ENCODE measurements around the gene LUC7L3.
A peak's percentile ranks its signal among the peaks of the same experiment; 100 is the strongest.

The LUC7L3 gene

DNA sequence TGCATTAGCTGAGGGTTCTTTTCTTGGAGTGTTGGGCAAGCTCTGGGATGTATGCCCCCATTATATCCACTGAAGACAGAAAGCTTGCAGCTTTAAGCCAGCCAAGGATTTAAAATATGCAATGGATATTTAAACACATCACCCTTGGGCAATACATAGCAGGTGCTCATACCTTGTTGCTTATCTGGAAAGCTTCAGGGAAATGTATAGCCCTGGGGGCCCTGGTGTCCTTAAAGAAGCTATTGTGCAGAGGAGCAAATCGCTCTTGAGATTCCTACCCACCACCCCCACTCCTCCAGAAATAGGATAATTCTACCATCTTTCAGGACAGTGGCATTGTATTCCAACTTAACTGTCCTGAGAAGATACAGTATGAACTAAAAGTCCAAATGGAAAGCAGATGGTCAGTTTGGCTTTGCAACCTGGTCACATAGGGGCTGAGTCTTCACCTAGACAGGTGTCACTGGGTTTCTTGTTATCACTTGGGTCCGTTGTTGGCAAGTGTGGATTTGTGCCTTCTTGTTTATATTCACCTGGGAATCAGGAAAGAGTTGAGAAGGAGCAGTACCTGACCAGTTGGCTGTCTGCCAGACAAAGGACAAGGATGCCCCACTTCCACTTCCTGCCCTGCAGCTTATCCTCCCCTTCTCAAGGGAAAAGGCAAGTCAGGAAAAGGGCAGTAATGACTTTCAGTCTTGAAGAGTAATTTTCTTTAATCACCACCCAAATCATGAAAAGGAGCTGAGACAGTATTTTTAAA is 44.5 kb downstream of the LUC7L3 start:
- Histone ChIP-seq H3K4me1 (ENCODE audit: control insufficient read depth, insufficient read depth, low read depth, low read length) (no peaks in the 10 kb centered on the region), H2AFZ (ENCODE audit: low read depth, low read length) (no peak overlapping the region), H4K91ac (ENCODE audit: low read length) (no peak overlapping the region), H3K27me3 (ENCODE audit: control insufficient read depth in 1 of 2, insufficient read depth in 1 of 2, low read length in 2 of 2) (no peaks in the 10 kb centered on the region), H3K9ac (ENCODE audit: low read length) (peak overlapping the region; percentile 87), H3K18ac (ENCODE audit: low read depth in 1 of 2, low read length in 2 of 2) (no peak overlapping the region), H3K4ac (ENCODE audit: low read depth in 1 of 2, low read length in 2 of 2) (no peak overlapping the region), H3K79me1 (replicated peaks; ENCODE audit: low read length, poor library complexity, severe bottlenecking) (no peaks in the 10 kb centered on the region), H2BK5ac (ENCODE audit: low read depth, low read length, poor library complexity, severe bottlenecking) (no peak overlapping the region), H2BK12ac (ENCODE audit: low read length in 2 of 2) (no peak overlapping the region), H3K9me3 (ENCODE audit: control insufficient read depth, low read length) (no peaks in the 10 kb centered on the region), H3K4me3 (ENCODE audit: insufficient read depth in 1 of 2, low read depth in 1 of 2, low read length in 2 of 2) (peak overlapping the region in 1 of 2 experiments; percentile 78), H3K27ac (ENCODE audit: low read length, poor library complexity, severe bottlenecking) (no peak overlapping the region), H2BK15ac (ENCODE audit: low read depth, poor library complexity, severe bottlenecking) (no peak overlapping the region), H4K8ac (ENCODE audit: low read length) (no peak overlapping the region), H3K14ac (ENCODE audit: low read length in 2 of 2) (no peak overlapping the region), H3K23ac (ENCODE audit: low read length in 2 of 2) (no peak overlapping the region), H2BK120ac (ENCODE audit: low read depth, low read length) (no peak overlapping the region), H2AK5ac (ENCODE audit: low read length, severe bottlenecking) (no peak overlapping the region), H3K36me3 (ENCODE audit: control insufficient read depth in 1 of 2, insufficient read depth in 2 of 2, low read depth in 1 of 2, low read length in 2 of 2) (no peaks in the 10 kb centered on the region), H3K4me2 (ENCODE audit: low read length, poor library complexity, severe bottlenecking) (no peak overlapping the region)
- WGBS = 86% methylated on average over 2 of the region's 2 CpGs
- no peak for DNase-seq

DNA sequence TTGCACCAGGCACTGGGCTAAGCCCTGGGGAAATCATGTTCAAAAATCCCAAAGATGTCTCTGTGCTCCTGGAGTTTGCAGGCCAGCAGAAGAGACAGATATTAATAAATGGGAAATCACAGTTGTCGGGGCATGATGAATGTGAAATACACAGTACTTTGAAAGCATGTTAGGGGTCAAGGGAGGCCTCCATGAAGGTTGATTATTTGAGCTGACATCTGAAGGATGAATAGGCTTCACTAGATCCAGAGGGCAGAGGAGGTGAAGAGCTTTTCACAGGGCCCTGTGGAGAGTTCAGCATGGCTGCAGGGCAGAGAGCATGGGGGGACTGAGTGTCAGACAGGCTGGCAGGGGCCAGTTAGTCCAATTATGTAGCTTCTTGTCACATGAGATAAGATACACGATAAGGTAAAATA is 45.3 kb downstream of the LUC7L3 start:
- Histone ChIP-seq H4K91ac (ENCODE audit: low read length) (no peak overlapping the region), H3K79me1 (replicated peaks; ENCODE audit: low read length, poor library complexity, severe bottlenecking) (no peaks in the 10 kb centered on the region)
- 80% methylated on average over 1 of the region's 2 CpGs for WGBS

DNA sequence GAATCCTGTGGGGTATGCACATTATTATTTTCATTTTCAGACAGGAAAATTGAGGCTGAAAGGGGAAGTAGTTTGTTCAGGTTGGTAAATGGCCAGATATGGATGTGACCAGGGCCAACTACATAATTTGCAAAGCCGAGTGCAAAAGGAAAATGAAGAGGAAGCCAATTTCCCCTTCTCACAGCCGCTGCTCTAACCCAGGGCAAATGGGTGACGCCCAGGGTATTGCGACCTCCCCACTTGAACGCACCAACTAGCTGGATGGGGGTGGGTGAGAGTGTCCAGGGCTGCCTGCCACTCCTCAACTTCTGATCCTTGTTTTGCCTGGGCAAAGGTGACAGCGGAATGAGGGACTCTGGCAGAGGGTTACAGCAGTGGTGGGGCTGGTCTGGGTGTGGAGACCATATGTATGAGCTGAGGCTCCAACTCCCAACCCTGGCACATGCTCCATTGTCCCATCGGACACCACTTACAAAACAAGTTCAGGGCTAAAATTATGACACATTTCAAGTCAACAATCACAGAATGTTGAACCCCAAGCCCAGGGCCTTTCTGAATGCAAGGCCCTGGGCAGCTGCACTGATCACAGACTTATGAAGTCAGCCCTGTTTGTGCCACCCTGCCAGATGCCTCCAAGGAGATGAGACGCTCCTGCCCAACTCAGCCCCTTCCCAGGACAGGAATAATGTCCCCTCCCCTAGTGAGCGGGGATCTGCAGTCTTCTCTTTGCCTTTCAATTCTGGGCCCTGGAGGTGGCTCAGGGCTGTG is 46.2 kb downstream of the LUC7L3 start:
- H3K9ac ChIP-seq (ENCODE audit: low read length) = peak overlapping the region; percentile 23
- no peak overlapping the region for H3K27ac ChIP-seq (ENCODE audit: low read length, poor library complexity, severe bottlenecking)
- no peak for DNase-seq
- no peaks in the 10 kb centered on the region for H3K9me3 ChIP-seq (ENCODE audit: control insufficient read depth, low read length)
- H4K8ac ChIP-seq (ENCODE audit: low read length) = no peak overlapping the region
- no peak overlapping the region for H2BK15ac ChIP-seq (ENCODE audit: low read depth, poor library complexity, severe bottlenecking)
- peak overlapping the region in 1 of 2 experiments; percentile 68 for H3K14ac ChIP-seq (ENCODE audit: low read length in 2 of 2)
- no peak overlapping the region for H4K91ac ChIP-seq (ENCODE audit: low read length)
- no peak overlapping the region for H3K18ac ChIP-seq (ENCODE audit: low read depth in 1 of 2, low read length in 2 of 2)
- H3K27me3 ChIP-seq (ENCODE audit: control insufficient read depth in 1 of 2, insufficient read depth in 1 of 2, low read length in 2 of 2) = peaks cover 0 to 3% of the 10 kb centered on the region in 2 experiments
- no peak overlapping the region for H2BK120ac ChIP-seq (ENCODE audit: low read depth, low read length)
- H3K4me3 ChIP-seq (ENCODE audit: insufficient read depth in 1 of 2, low read depth in 1 of 2, low read length in 2 of 2) = peak overlapping the region in 1 of 2 experiments; percentile 23
- no peak overlapping the region for H3K23ac ChIP-seq (ENCODE audit: low read length in 2 of 2)
- H2BK5ac ChIP-seq (ENCODE audit: low read depth, low read length, poor library complexity, severe bottlenecking) = no peak overlapping the region
- no peak overlapping the region for H2BK12ac ChIP-seq (ENCODE audit: low read length in 2 of 2)
- no peaks in the 10 kb centered on the region for H3K79me1 ChIP-seq (replicated peaks; ENCODE audit: low read length, poor library complexity, severe bottlenecking)
- H3K4ac ChIP-seq (ENCODE audit: low read depth in 1 of 2, low read length in 2 of 2) = no peak overlapping the region
- WGBS = 94% methylated on average over 9 of the region's 9 CpGs
- no peaks in the 10 kb centered on the region for H3K36me3 ChIP-seq (ENCODE audit: control insufficient read depth in 1 of 2, insufficient read depth in 2 of 2, low read depth in 1 of 2, low read length in 2 of 2)
- H3K4me2 ChIP-seq (ENCODE audit: low read length, poor library complexity, severe bottlenecking) = no peak overlapping the region
- H2AFZ ChIP-seq (ENCODE audit: low read depth, low read length) = no peak overlapping the region
- no peak overlapping the region for H2AK5ac ChIP-seq (ENCODE audit: low read length, severe bottlenecking)
- no peaks in the 10 kb centered on the region for H3K4me1 ChIP-seq (ENCODE audit: control insufficient read depth, insufficient read depth, low read depth, low read length)

More for the DNA sequence above, 45.3 kb downstream of the LUC7L3 start:
- Histone ChIP-seq H3K4me1 (ENCODE audit: control insufficient read depth, insufficient read depth, low read depth, low read length) (no peaks in the 10 kb centered on the region), H3K27me3 (ENCODE audit: control insufficient read depth in 1 of 2, insufficient read depth in 1 of 2, low read length in 2 of 2) (no peaks in the 10 kb centered on the region), H4K8ac (ENCODE audit: low read length) (no peak overlapping the region), H2BK12ac (ENCODE audit: low read length in 2 of 2) (no peak overlapping the region), H3K14ac (ENCODE audit: low read length in 2 of 2) (no peak overlapping the region), H3K4me3 (ENCODE audit: insufficient read depth in 1 of 2, low read depth in 1 of 2, low read length in 2 of 2) (no peak overlapping the region), H3K23ac (ENCODE audit: low read length in 2 of 2) (no peak overlapping the region), H3K9me3 (ENCODE audit: control insufficient read depth, low read length) (no peaks in the 10 kb centered on the region), H3K9ac (ENCODE audit: low read length) (no peak overlapping the region), H3K36me3 (ENCODE audit: control insufficient read depth in 1 of 2, insufficient read depth in 2 of 2, low read depth in 1 of 2, low read length in 2 of 2) (no peaks in the 10 kb centered on the region), H2BK5ac (ENCODE audit: low read depth, low read length, poor library complexity, severe bottlenecking) (no peak overlapping the region), H3K18ac (ENCODE audit: low read depth in 1 of 2, low read length in 2 of 2) (no peak overlapping the region), H2AFZ (ENCODE audit: low read depth, low read length) (no peak overlapping the region), H3K4ac (ENCODE audit: low read depth in 1 of 2, low read length in 2 of 2) (no peak overlapping the region), H2AK5ac (ENCODE audit: low read length, severe bottlenecking) (no peak overlapping the region), H3K27ac (ENCODE audit: low read length, poor library complexity, severe bottlenecking) (no peak overlapping the region), H2BK15ac (ENCODE audit: low read depth, poor library complexity, severe bottlenecking) (no peak overlapping the region), H3K4me2 (ENCODE audit: low read length, poor library complexity, severe bottlenecking) (no peak overlapping the region), H2BK120ac (ENCODE audit: low read depth, low read length) (no peak overlapping the region)
- no peak for DNase-seq

DNA sequence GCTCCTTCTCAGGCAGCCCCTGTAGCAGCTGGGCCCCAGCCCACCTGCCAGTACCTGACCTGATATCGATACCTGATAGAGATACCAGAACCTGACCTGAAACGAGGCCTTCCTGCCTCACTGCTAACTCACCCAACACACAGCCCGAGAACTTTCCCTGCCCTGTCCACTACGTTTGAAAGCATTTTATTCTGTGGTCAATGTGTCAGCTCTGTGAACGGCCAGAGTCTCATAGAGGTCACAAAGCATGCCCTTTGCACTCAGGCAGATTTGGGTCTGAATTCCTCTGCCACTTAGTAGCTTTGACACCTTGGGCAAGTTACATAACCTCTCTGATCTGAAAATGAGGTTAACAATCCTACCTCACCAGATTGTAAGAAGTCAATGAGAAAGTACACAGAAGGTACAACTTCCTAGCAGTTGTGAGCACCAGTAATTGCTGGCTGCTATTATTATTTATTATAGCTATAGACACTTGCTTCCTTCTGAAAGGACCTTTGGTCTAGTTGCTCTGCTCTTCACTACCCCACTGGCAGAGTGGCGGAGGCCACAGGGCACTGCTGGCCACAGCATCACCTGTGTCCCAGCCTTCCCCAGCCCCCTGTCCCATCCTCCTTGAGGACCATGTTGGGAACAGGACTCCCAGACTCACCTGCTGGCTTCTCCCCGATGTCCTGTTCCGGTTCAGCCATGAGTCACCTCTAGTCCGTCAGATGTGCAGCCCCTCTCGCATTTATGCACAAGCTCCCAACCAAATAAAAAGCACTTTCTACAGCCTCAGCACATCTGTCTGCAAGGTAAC is 47.0 kb downstream of the LUC7L3 start:
- Histone ChIP-seq H2BK5ac (ENCODE audit: low read depth, low read length, poor library complexity, severe bottlenecking) (no peak overlapping the region), H3K9me3 (ENCODE audit: control insufficient read depth, low read length) (no peaks in the 10 kb centered on the region), H3K36me3 (ENCODE audit: control insufficient read depth in 1 of 2, insufficient read depth in 2 of 2, low read depth in 1 of 2, low read length in 2 of 2) (no peaks in the 10 kb centered on the region), H2BK15ac (ENCODE audit: low read depth, poor library complexity, severe bottlenecking) (no peak overlapping the region), H4K91ac (ENCODE audit: low read length) (no peak overlapping the region), H3K4me2 (ENCODE audit: low read length, poor library complexity, severe bottlenecking) (no peak overlapping the region), H3K18ac (ENCODE audit: low read depth in 1 of 2, low read length in 2 of 2) (no peak overlapping the region), H3K4me3 (ENCODE audit: insufficient read depth in 1 of 2, low read depth in 1 of 2, low read length in 2 of 2) (no peak overlapping the region), H3K27me3 (ENCODE audit: control insufficient read depth in 1 of 2, insufficient read depth in 1 of 2, low read length in 2 of 2) (peaks cover 0 to 3% of the 10 kb centered on the region in 2 experiments), H3K4me1 (ENCODE audit: control insufficient read depth, insufficient read depth, low read depth, low read length) (no peaks in the 10 kb centered on the region), H3K14ac (ENCODE audit: low read length in 2 of 2) (no peak overlapping the region), H2AFZ (ENCODE audit: low read depth, low read length) (no peak overlapping the region), H2BK120ac (ENCODE audit: low read depth, low read length) (no peak overlapping the region), H4K8ac (ENCODE audit: low read length) (no peak overlapping the region), H2AK5ac (ENCODE audit: low read length, severe bottlenecking) (no peak overlapping the region), H2BK12ac (ENCODE audit: low read length in 2 of 2) (no peak overlapping the region), H3K23ac (ENCODE audit: low read length in 2 of 2) (no peak overlapping the region), H3K4ac (ENCODE audit: low read depth in 1 of 2, low read length in 2 of 2) (no peak overlapping the region), H3K79me1 (replicated peaks; ENCODE audit: low read length, poor library complexity, severe bottlenecking) (no peaks in the 10 kb centered on the region), H3K9ac (ENCODE audit: low read length) (no peak overlapping the region), H3K27ac (ENCODE audit: low read length, poor library complexity, severe bottlenecking) (no peak overlapping the region)
- 72% methylated on average over 9 of the region's 10 CpGs for WGBS
- no peak for DNase-seq
